DMS153 treated with DMSO at 0.1 percent for 48 hours (cell line): ENCODE measurements around the gene ADARB2.
"Not testable (repeated sequence)": the region's sequence is repeated elsewhere in the genome, so short reads cannot be mapped to it uniquely, and the experiment has no call there.

Experiments used
- DNase-seq: peaks from one replicate; lab custom pipeline; 2025; ENCODE audit not compliant: unreplicated experiment; lab: John Stamatoyannopoulos, UW

ADARB2 gene

GRCh38 chr10:1247598-1248261, 489.6 kb downstream of the ADARB2 start:
- DNase-seq, result no peak

- DNase-seq, result no peak
Measured at GRCh38 chr10:1244493-1244892, 492.8 kb downstream of the ADARB2 start.

- DNase-seq, result no peak
Measured at GRCh38 chr10:1243486-1244234, 493.7 kb downstream of the ADARB2 start.

GRCh38 chr10:1242975-1243374, 494.4 kb downstream of the ADARB2 start:
- DNase-seq, result no peak

GRCh38 chr10:1241973-1242935, 495.1 kb downstream of the ADARB2 start:
- no peak for DNase-seq

GRCh38 chr10:1241322-1241890, 495.9 kb downstream of the ADARB2 start:
- DNase-seq, result no peak

DNA sequence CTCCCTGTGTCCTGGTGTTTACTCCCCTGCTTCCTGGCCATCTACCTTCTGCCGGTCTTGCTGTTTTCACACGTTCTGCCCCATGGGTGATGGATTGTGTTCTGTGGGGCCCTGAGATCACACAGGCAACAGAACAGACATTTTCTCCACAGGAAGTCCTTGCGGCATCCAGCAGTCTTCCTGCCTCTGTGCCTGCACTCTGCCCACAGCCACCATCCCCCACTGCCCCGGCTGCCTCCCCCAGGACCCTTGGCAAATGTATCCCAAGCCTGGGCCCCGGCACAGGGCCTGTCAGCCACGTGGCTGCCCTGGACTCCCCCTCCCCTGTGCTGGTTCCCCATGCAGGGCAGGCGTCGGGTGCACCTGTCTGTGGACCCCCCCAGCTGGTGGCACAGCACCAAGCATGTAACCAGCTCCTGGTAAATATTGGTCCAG, 497.0 kb downstream of the ADARB2 start:
- no peak for DNase-seq

DNA sequence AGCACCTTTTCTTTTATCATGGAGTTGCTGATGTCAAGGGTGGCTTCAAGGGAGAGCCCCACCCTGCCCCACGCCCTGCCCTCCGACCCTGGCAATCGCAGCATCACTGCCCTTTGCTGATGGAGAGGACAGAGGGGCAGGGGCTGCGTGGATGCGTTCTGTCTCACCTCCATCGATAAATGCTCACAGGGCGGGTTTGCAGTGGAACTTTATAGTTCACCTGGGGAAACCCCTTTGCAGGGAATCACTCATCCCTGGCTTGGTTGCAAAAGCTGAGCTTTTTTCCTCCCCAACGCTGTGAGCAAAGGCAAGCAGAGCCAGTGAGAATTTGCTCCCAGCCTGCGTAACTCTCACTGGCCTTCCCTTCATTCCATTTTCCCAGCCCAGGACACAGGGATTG, 504.3 kb downstream of the ADARB2 start:
- no peak for DNase-seq

DNA sequence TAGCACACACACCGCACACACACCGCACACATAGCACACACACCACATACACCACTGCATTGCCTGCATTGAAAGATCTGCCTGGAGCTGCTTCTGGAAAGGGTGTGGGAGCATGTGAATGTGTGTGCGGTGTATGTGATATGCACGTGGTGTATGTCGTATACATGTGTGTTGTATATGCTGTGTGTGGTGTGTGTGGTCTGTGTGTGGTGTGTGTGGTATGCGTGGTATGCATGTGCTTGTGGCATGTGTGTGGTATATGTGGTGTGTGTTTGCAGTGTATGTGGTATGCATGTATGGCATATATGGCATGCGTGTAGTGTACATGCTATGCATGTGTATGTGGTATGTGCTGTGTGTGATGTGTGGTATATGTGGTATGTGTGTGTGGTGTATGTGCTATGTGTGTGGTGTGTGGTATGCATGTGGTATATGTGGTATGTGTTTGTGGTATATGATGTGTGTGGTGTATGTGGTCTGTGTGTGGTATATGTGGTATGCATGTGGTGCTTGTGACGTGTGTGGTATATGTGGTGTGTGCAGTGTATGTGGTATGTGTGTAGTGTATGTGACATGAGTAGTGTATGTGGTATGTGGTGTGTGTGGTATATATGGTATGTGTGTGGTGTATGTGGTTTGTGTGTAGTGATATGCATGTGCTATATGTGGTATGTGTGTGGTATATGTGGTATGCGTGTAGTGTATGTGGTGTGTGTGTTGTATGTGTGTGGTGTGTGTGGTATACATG, 505.0 kb downstream of the ADARB2 start:
- DNase-seq, result no peak

- DNase-seq, result no peak
Measured at GRCh38 chr10:1230592-1231275, 506.6 kb downstream of the ADARB2 start.

- no peak for DNase-seq
Measured at GRCh38 chr10:1230138-1230537, 507.2 kb downstream of the ADARB2 start.

GRCh38 chr10:1229574-1229973, 507.8 kb downstream of the ADARB2 start:
- no peak for DNase-seq

DNA sequence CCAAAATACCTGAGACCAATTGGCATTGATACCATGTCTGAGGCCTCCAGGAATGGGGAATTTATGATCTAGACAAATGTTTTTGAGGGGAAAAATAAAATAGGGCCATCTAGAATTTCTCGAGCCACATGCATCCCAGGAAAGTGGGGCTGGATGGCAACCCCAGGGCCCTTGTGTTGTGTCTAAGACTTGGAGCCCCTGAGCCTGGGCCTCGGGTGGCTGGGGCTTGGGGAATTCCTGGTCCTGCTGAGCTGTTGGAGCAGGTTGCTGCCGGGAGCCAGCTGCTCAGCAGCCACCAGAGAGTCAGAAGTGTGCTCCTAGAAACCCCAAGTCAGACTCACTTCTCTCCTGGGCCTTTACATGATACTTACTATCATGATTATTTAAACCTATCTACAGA, 508.2 kb downstream of the ADARB2 start:
- no peak for DNase-seq

GRCh38 chr10:1228467-1228975, 508.8 kb downstream of the ADARB2 start:
- DNase-seq, result no peak

GRCh38 chr10:1227510-1228402, 509.6 kb downstream of the ADARB2 start:
- no peak for DNase-seq

DNA sequence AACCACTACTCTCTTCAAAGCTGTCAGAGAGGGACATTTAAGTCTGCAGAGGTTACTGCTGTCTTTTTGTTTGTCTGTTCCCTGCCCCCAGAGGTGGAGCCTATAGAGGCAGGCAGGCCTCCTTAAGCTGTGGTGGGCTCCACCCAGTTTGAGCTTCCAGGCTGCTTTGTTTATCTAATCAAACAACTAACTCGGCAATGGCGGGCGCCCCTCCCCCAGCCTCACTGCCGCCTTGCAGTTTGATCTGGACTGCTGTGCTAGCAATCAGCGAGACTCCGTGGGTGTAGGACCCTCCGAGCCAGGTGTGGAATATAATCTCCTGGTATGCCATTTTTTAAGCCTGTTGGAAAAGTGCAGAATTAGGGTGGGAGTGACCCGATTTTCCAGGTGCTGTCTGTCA, 510.4 kb downstream of the ADARB2 start:
- DNase-seq, result not testable (repeated sequence)

GRCh38 chr10:1219874-1220273, 517.5 kb downstream of the ADARB2 start:
- DNase-seq, result not testable (repeated sequence)

DNA sequence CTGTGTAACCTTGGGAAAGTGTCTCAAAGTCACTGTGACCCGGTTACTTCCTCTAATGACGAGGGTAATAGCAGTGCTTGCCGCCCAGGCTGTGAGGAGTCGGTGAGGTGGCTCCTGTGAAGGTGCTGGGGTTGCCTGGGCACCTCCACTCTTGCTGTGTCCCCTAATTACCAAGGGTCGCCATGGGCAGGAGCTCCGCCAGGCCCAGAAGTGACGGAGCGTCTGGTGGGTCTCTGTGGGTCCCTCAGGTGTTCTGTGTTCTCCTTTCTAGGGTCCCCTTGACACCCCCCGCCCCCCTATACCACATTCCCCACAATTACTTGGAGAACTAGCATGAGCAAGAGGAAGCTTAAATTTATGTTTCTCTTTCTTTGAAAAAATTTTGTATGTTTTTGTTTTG, 519.7 kb downstream of the ADARB2 start:
- no peak for DNase-seq

GRCh38 chr10:1217237-1217587, 520.1 kb downstream of the ADARB2 start:
- no peak for DNase-seq
